Prostate gland (tissue), 2 donors: ENCODE data around the gene MAN2A2.

Source experiments
- POLR2A ChIP-seq: fragments of 450-650 bp; IDR thresholded peaks from one replicate; pipeline ENCODE4 v1.6.1; 2016; ENCODE audit warnings: antibody characterized with exemption, mild to moderate bottlenecking
- POLR2AphosphoS5 ChIP-seq: sonication (generic); formaldehyde crosslinking; IDR thresholded peaks from one replicate; pipeline ENCODE4 v1.6.1; 2017; ENCODE audit warnings: antibody characterized with exemption
- TF ChIP-seq, protein P1 (sequence below), 4 experiments: fragments of 200-600 bp in 2 of 4; fragments of 450-650 bp in 2 of 4; sonication (generic) in 2 of 4; IDR thresholded peaks; 1 replicate in 3 of 4; 2 replicates in 1 of 4; pipeline ENCODE4 v1.5.1; 2016 to 2019; ENCODE audit warnings: antibody characterized with exemption in 4 of 4, mild to moderate bottlenecking in 2 of 4, moderate library complexity in 2 of 4

DNA sequence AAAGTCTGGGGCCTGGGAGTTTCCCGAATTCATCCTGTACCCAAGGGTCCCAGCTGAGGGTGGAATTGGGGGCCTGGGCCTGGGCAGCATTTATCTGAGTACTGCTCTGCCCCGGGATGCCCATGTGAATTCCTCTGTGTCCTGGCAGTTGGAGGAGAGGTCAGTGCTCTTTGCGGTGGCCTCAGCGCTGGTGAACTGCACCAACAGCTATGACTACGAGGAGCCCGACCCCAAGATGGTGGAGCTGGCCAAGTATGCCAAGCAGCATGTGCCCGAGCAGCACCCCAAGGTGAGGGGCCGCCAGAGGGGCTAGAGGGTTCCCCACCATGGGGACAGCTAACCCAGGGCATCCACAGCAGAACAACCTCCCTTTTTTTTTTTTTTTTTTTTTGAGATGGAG is 45.4 kb downstream of the MAN2A2 start:
- no peak for TF ChIP-seq POLR2AphosphoS5
- TF ChIP-seq, protein P1, sequence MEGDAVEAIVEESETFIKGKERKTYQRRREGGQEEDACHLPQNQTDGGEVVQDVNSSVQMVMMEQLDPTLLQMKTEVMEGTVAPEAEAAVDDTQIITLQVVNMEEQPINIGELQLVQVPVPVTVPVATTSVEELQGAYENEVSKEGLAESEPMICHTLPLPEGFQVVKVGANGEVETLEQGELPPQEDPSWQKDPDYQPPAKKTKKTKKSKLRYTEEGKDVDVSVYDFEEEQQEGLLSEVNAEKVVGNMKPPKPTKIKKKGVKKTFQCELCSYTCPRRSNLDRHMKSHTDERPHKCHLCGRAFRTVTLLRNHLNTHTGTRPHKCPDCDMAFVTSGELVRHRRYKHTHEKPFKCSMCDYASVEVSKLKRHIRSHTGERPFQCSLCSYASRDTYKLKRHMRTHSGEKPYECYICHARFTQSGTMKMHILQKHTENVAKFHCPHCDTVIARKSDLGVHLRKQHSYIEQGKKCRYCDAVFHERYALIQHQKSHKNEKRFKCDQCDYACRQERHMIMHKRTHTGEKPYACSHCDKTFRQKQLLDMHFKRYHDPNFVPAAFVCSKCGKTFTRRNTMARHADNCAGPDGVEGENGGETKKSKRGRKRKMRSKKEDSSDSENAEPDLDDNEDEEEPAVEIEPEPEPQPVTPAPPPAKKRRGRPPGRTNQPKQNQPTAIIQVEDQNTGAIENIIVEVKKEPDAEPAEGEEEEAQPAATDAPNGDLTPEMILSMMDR (IDR thresholded peaks at IDR 0.05) = no peak
- no peak for TF ChIP-seq POLR2A
